ENCODE results near the gene UBIAD1. TPM values are rescaled to one million over a fixed set of nuclear protein-coding genes. Genes with fewer than 3 reads are reported as not detected.

Gene UBIAD1
- total and polyA plus RNA-seq, 10 of the 15 experiments (the other 5 are each of a cell fraction or from before 2014, with no cell fraction given): 4.5 to 23.8 (median 16.0) TPM

GRCh38 chr1:11286735-11287410, 13.9 kb downstream of the UBIAD1 start:
- DNase-seq (ENCODE audit: low read depth, low spot score): no peak
- Histone ChIP-seq H3K79me2 (ENCODE audit: control insufficient read depth, insufficient read depth, low read length) (peaks cover 9% of the 10 kb centered on the region), H3K36me3 (ENCODE audit: control insufficient read depth in 2 of 2, insufficient read depth in 2 of 2, low read length in 1 of 2) (peaks cover 4 to 19% of the 10 kb centered on the region in 2 experiments), H3K4me3 (no peak overlapping the region), H3K27me3 (replicated peaks in 1 of 2; ENCODE audit: control insufficient read depth in 2 of 2, insufficient read depth in 2 of 2, low read length in 1 of 2) (no peaks in the 10 kb centered on the region), H3K27ac (ENCODE audit: control insufficient read depth, insufficient read depth) (no peak overlapping the region), H3K9me3 (replicated peaks; ENCODE audit: control insufficient read depth, insufficient read depth, low read length) (no peaks in the 10 kb centered on the region), H2AFZ (ENCODE audit: control insufficient read depth, low read depth, low read length) (no peak overlapping the region), H3K4me1 (ENCODE audit: control insufficient read depth, insufficient read depth, low read length) (no peaks in the 10 kb centered on the region), H3K4me2 (ENCODE audit: control insufficient read depth, insufficient read depth) (no peak overlapping the region), H3K9ac (ENCODE audit: control insufficient read depth, insufficient read depth, low read length) (no peak overlapping the region), H4K20me1 (ENCODE audit: control insufficient read depth, insufficient read depth) (peaks cover 4% of the 10 kb centered on the region)
- in situ Hi-C loops (cut with MboI): no loop called here
- ATAC-seq: no peak
- TF ChIP-seq ASH2L (IDR thresholded peaks at IDR 0.05; ENCODE audit: borderline replicate concordance, low read depth) (no peak), GABPA (IDR thresholded peaks at IDR 0.05; ENCODE audit: low read depth) (no peak), MXI1 (IDR thresholded peaks at IDR 0.05; ENCODE audit: low read depth, low read length) (no peak), MTA2 (IDR thresholded peaks at IDR 0.05; ENCODE audit: low read depth) (no peak), MEF2A (IDR thresholded peaks at IDR 0.05; ENCODE audit: insufficient read depth, low read depth, low read length) (no peak), BHLHE40 (IDR thresholded peaks at IDR 0.05; ENCODE audit: borderline replicate concordance in 1 of 2, low read depth in 2 of 2, low read length in 1 of 2) (no peak), ZNF217 (IDR thresholded peaks at IDR 0.05) (no peak), ZNF592 (IDR thresholded peaks at IDR 0.05) (no peak), TCF7 (IDR thresholded peaks at IDR 0.05; ENCODE audit: borderline replicate concordance) (no peak), STAT3 (IDR thresholded peaks at IDR 0.05; ENCODE audit: low read depth, low read length) (no peak)
- ChIA-PET CTCF (interaction anchor here (1.3 kb wide), 1 partner anchor 358 kb away, joined by 4 read pairs; no protein-coding TSS in a partner anchor), RAD21 (ENCODE audit: unreplicated experiment) (no interaction called here), POLR2A (no interaction called here), SMC1A (ENCODE audit: uncharacterized antibody, unreplicated experiment) (interaction anchor here (1.1 kb wide), 1 partner anchor 9 kb away, joined by 3 read pairs; no protein-coding TSS in a partner anchor)
- BruUV-seq (replicated peaks): no TSS peak
- no peak for FAIRE-seq
- intact Hi-C loops (cut with micrococcal nuclease; ENCODE audit: unreplicated experiment): no loop called here
- 77% methylated on average over 3 of the region's 3 CpGs for WGBS (ENCODE audit: insufficient coverage, insufficient replicate concordance, low lambda C conversion rate, missing lambda C conversion rate)

All from GM12878 (cell line).